Activated CD8-positive, alpha-beta memory T cell treated with anti-CD3 and anti-CD28 coated beads, Interleukin-2, amount 50 U/mL, for 24 hours (primary cell): ENCODE data around the gene MTURN.

Source experiments
- DNase-seq: peaks from one replicate; pipeline ENCODE4 v3.0.0-alpha.2; 2020; ENCODE audit errors: extremely low read depth

The MTURN gene

DNA sequence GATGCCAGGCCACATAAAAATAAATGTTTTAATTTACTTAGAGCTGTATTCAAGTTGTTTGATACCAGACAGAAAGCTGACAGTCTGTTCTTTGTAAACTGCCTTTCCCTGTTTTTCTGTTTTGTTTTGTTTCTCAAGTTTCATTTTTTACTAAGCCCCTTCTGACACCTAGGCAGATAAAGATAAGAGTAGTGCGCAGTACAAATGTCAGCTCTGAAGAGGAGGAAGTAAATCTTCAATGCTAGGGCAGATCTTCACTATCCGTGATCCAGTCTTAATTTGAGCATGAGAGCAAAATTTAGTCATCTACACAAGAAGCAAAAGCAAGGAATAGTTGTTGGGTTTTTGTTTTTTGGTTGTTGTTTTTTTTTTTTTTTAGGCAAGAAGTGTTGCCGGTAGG lies 27.3 kb downstream of the MTURN start:
- no peak for DNase-seq

DNA sequence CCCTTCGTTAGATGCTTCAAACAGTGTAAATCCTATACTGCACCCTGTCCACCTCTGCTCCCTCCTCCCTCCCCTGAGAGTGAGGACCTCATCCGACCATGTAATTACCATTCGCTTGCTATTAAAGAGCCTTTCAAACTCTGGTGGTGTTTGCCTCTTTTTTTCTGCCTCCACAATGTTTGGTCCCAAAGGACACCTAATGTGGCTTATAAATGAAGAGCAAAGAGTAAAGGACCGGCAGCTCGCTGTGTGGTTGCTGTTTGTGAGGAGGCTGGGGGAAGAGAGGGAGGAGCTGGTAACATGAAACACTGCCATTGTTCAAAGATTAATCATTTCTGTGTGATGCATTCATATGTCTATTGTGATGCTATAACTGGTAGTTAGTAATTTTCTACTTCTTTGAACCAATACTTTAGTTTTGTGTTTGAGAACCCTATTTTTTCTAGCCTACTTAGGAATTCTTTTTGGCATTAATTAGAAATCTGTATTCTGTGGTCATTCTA lies 27.9 kb downstream of the MTURN start:
- no peak for DNase-seq

DNA sequence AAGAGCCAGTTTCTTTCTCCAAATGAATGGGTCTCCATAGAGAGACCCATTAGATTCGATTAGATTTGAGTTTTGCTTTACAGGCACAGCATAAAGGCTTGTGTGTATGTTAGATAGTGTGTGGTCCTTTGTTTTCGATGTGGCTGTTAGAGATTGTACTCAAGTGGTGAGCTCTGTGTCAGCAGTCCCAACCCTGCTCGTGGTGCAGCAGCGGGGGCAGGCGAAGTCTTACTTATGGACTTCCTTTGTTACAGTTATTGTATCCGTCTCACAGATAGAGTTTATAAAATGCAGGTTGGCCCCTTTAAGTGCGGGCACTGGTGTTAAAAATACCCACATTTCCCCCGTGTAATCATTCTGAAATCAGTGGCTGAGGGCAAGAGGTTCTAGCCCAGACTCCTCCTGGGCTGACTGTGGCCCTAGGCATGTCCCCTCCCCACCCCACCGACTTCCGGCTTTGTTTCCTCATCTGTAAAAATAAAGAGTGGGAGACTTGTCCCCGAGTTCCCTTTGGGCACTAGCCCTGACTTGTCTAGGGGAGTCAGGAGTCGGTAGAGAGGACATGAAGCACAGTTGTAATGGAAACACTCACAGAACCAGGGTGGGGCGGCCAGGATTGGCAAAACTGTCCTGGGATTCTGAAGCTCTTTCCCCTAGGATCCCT lies 28.6 kb downstream of the MTURN start:
- DNase-seq = no peak

DNA sequence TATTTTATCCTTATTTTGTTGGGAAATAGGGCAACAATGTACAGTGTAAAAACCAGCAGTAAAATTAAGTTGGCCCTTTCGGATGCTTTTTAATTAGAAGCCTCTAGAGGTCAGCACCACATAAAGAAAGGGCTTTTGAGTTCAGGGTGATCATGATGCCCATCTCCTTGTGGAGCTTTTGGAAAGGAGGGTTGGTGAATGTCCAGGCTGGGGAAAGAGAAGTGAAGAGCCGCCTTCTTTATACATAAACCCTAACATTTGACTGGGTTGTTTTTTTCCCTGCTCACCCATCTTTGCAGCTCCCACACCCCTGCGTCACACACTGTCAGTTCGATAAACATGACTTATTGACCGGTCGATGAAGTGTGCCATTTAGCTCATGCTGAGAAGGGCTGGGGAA lies 29.8 kb downstream of the MTURN start:
- DNase-seq = no peak

DNA sequence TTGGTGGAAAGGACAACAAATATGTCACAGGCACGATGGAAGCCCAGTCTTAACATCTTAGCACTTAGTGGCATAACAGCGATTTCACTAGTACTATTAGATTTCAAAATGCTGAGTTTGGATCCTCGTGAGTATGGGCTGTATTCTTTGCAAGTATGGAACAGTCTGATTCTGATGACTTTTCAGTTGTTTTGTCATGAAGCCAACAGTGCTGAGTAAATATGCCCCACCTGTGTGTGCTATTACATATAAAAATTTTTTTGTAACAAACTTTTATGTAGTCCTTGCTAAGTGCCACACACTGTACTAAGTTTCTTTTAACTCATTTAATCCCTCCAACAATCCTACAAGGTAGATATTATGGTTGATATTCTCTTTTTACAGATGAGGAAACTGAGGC lies 30.8 kb downstream of the MTURN start:
- no peak for DNase-seq

DNA sequence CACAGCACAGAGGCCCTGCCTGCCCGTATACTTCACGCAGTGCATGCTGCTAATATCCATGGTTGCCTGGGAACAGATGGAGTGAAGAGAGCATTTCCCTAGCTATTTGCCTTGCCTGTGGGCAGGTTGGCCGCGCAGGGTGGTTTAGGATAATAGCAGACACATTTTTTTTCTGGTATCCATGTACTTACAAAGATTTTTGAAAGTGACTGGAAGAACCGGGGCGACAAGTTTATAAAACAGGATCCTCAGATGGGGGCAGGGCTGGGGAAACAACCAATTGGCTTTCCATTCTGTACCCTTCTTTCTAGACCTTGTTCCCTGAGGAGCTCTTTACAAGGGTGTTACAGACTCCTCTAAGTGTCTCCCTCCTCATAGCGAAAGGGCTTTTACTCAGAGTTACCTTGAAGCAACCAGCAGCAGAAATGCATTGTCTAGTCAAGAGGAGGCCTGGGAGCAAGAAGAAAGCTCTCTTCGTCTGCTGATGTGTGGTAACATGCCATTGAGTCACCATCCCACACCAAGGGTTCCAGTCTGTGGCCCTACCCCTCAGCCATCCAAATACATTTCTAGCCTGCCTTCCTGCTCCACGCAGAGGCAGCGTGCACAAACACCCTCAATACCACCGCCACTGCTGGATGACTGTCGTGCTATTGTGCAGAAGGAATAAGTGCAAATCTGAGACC lies 31.5 kb downstream of the MTURN start:
- DNase-seq = no peak

DNA sequence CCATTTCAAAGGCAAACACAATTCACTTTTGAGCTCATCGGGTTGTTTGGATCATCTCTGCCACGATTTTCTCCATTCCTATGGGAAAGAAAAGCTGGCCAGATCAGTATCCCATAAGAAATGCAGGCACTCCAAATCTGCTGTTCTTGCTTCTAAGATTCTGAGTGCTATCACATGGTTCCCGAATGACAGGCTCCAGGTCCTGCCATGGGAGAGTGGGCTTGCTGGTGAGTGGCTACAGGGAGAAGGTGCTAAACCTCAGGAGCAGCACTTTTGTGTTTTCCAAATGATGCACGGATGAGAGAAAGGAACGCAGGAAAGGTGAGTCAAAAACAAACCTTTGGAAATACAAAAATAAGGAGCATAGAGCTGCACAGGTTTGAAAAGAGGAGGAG lies 32.1 kb downstream of the MTURN start:
- DNase-seq = no peak

DNA sequence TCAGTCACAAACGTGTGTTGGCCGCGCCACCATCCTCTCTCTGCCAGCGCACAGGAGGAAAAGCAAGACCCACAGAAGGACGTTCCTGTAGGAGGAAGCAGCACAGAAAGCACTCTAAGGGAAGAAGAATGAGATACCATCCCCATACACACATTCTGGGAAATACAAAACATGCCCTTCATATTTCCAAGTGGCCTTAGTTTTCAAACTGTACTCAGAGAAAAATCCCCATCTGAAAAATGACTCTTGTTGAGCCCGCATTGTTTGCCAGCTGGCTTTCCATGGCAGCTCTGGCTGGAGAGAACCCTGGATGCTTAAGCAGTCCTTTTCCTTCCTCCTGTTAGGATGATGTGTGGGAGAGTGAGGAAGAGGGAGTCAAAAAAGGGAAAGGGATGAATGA lies 33.1 kb downstream of the MTURN start:
- DNase-seq = no peak

DNA sequence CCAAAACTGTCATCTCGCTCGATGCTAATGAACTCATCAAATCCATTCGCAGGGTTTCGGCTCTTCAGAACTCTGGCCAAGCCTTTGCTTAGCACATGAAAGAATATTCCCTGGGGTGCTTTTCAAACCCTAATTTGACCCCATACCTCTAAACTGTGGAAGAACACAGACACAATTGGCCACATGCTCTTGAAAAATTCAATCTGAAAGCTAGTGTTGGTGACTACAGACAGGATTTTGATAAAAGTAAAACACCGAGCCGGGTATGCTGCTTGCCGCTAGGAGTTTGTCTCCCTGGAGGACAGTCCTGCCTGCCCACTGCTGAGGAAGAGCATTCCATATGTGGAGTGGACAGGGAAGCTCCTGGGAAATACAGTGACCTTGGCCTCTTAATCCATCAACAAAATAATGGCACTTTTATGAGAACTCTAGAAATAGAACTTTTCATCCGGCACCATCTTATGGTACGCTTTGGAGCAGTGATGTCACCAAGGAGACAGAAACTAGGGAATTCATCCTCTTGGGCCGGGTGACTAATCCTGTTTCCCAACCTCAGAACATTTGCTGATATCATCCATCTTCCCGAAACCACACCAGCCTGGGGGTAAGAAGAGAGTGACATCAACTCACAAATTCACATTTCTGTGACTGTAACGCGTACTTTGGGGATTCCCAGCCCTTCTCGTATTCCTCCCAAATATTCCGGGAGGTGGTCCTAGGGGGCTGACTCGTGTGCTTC lies 34.2 kb downstream of the MTURN start:
- no peak for DNase-seq

DNA sequence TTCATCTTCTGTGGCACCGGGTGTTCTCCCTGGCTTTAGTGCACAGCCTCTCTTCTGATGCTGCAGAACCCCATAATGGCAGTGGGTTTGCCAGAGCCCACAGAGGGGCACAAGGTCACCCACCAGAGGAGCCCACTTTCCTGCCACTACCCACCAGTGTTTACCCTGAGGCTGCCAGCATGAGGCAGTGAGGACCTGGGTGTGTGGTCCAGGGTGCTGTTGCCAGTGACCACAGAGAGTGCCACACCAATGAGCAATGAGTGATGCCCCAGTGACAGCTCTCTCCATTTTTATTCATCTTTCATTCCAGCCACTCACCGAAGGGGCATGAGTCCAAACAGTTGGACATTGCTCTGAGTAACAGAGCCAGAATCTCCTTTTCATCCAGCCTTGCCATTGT lies 34.8 kb downstream of the MTURN start:
- DNase-seq = no peak

DNA sequence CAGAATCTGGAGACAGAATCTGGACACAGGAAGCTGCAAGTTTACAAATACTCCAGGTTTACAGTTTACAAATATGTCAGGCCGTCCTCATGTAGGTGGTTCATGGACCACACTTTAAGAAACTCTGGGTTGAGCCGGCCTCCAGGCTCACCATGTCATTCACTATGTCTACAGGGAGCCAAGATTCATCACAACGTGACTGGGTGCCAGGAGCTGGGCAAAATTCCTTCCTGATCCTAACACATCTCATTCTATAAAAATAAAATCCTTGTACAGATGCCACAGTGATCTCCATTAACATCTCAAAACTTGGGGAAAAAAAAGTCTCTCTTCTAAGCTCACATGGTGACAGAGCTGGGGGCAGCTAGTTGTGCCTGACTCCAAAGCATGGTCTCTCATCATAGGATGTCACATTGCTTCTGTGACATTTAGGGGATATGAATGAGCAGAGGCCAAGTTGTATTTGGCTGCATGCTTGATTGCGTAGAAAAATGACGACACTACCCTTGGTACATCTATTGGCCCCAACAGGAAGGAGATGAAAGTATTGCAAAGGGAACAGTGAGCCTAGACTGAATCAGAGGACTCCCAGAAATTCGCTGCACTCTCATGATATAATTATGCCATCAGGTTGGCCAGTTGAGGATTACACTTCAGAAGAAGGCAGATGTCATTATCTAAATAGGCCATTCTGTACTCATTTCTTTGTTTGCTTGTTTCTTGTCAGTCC lies 35.9 kb downstream of the MTURN start:
- no peak for DNase-seq

DNA sequence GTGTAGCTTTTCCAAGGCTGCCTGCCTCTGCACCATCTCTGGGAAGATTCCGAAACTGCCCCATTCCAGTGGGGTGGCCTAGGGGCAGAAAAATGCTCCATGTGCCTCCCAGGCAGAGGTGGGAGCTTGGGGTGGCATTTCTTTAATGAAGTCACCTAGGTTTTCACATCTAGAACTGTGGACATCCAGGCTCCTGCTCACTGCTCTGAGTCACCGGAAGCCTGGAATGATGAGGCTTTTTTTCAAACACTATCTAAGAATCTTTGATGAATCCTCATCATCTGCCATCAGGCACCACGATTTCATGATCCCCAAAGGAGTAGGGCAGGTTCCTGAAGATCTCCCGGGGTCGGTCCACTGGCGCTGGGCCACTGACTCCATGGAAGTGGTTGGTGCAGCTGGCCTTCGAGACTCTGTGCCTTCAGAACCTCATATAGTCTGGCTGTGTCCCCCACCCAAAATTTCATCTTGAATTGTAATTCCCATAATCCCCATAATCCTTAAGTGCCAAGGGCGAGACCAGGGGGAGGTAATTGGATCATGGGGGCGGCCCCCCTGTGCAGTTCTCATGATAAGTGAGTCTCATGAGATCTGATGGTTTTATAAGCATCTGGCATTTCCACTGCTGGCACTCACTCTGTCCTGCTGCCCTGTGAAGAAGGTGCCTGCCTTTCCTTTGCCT lies 37.1 kb downstream of the MTURN start:
- DNase-seq = no peak

DNA sequence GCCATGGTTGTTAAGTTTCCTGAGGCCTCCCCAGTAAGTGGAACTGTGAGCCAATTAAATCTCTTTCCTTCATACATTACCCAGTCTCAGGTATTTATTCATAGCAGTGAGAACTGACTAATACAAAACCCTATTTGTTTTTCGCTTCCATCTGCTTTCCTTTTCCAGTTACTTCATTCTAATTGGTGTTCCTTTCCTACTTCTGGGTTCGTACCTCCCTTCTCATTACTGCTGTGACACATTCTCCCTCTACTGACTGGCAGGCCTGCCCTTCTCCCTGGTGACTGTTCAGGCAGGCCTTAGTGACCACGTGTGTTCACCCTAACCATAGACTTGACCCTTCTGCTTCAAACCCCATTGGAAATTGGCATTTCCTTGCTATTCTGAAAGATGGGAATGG lies 37.7 kb downstream of the MTURN start:
- no peak for DNase-seq

DNA sequence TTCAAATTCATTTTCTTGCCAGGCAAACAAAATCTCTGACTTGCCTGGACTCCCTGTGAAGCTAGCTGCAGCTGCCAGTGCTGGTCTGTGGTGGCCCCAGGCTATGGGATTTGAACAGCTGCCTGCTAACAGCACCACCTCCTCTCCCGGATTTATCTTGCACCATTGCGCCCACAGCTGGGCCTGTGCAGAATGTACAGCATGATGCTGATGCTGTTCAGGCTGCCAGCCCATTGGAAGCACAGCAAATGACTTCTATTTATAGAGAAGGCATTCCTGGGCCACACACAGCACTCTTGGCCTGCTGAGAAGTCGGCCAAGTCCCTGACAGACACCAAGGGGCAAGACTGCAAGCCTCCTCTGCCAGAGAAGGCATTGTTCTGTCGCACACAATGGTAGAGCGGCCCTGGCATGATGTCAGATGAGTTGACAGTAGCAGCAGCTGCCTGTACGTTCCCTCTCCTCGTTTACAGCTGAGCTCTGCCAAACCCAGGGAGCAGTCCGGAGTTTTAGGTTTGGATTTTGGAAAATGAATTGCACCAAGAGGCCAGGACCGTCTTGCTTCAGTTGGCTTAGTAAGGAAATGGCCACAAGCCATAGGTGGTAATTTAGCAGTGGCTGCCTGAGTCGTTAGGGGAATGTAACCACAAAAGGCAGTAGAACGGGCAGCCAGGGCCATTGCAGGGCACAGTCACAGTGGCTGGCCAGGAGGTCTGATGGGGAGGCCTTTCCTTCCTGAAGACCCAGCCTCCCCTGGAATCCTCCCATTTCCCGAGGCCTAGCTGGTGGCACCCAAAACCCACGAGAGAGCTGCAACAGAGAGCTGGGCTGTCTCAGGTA lies 38.5 kb downstream of the MTURN start:
- no peak for DNase-seq

DNA sequence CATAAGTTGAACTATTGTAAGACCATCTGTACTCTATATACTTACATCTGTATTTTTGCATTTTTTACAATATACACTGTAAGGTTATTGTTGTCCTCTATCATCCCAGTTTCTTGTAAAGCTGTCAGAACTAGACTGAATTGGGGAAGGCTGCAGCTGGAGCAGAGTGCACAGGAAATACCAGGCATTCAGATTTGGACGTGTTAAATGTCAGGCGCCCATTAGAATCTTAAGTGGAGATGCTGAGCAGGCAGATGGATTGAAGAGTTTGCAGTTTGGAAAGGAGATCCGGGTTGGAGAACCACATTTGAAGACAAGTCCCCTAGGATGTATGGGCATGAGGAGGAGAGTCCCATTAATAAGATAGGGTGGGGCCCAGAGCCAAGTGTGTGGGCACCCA lies 40.4 kb downstream of the MTURN start:
- no peak for DNase-seq

DNA sequence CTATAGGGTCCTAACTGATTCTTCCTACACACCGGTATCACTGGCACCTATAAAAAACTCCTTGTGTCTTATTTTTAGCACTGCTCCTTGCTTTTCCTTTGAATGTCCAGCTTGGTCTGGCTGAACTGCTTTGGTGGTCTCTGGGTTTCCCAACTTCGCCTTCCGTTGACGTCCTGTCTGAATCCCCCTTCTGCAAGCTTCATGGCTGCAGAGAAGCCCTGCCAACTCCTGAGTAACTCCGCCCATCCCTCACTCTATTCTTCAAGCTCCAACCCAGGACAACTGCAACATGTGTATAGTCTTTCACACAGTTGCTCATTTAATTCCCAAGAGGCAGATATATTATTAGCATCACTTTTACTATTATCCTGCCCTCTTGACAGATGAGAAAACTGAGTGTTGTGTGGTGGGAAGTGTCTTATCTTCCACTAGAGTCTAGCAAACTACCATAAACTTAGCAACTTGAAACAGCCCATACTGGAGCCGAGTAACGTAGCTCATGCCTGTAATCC lies 40.9 kb downstream of the MTURN start:
- DNase-seq = no peak

DNA sequence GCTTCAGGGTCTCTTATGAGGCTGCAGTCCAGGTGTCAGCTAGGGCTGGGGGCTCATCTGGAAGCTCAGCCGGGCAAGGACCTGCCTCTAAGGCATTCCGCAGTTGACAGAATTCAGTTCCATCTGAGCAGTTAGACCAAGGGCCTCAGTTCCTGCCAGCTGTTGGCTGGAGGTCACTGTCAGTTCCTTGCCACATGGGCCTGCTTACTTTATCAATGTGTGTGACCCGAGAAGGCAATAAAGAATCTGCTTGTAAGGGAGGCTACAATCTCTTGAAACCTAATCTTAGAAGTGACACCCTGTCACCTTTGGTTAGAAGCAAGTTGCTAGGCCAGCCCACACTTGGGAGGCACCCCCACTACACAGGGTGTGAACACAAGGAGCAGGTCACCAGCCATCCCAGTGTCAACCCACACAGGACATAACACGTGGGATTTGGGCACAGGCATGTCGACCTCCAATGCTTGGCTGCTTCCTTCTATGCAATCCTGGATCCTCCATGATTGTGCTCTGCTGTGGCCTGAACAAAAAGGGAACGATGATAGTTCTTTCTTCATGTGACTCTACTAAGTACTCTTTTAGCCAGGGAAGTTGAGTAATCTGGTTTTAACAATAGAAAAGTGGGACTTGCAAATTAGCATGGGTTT lies 41.8 kb downstream of the MTURN start:
- DNase-seq = no peak

DNA sequence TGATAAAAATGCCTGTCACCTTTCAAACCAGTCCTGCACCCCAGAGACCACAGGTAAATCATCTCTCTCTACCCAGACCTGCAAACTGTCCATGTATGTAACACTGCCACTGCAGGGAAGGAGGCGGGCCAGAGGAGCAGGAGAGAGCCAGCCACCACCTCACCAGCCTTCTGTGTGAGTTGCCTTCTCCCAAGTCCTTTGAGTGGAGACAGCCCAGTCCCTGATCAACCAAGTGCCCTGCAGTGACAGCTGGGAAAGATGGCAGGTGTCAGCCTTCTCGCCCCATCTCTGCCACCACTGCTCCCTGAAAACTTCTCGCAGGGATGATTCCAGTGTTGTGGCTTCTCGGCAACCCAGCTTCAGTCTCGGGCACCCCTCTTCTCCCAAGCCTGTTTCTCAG lies 42.4 kb downstream of the MTURN start:
- no peak for DNase-seq

DNA sequence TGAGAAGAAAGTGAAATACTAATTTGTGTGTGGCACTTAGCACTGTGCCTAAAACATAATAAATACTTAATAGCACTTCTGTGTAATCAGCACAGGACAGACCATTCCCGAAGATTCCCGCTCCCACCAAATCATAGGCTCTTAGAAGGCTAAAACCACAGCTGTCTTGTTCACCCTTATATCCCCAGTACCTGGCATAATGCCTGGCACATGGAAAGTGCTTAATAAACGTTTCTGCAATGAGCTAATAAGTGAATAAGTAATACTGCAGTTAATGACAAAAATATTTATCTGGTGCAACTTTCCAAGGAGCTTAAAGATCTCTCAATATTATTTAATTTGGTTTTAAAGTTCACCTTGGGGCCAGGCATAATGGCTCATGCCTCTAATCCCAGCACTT lies 43.2 kb downstream of the MTURN start:
- DNase-seq = no peak
